ENCODE measurements around the gene FPGS. TPM values are rescaled to one million over a fixed set of nuclear protein-coding genes. Genes with fewer than 3 reads are reported as not detected.

The FPGS gene
- polyA plus RNA-seq, 1 donor (not counting 4 experiments of a cell fraction or from before 2014, with no cell fraction given) = 38.2 TPM

DNA sequence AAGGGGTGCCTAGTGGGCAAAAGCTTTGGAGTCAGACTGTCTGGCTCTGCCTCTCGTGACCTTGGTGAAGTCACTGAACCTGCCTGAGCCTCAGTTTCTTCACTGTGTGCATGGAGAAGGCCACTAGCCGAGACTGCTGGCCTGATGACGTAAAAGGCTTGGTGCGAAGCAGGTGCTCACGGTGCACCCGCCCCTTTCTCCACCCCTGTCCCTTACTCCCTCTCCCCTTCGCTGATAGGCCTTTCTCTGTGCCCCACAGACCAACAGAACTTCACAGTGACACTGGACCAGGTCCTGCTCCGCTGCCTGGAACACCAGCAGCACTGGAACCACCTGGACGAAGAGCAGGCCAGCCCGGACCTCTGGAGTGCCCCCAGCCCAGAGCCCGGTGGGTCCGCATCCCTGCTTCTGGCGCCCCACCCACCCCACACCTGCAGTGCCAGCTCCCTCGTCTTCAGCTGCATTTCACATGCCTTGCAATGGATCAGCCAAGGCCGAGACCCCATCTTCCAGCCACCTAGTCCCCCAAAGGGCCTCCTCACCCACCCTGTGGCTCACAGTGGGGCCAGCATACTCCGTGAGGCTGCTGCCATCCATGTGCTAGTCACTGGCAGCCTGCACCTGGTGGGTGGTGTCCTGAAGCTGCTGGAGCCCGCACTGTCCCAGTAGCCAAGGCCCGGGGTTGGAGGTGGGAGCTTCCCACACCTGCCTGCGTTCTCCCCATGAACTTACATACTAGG, 10.4 kb downstream of the FPGS start:
- Histone ChIP-seq H2AFZ (ENCODE audit: control insufficient read depth, low read length) (no peak overlapping the region), H3K27ac (ENCODE audit: control insufficient read depth, insufficient read depth, low read length) (no peak overlapping the region), H3K4me3 (ENCODE audit: control insufficient read depth in 2 of 3, extremely low read depth in 1 of 3, insufficient read depth in 2 of 3, low read depth in 1 of 3, low read length in 3 of 3) (no peak overlapping the region), H3K9ac (ENCODE audit: control insufficient read depth, extremely low read depth, insufficient read depth, low read length) (no peak overlapping the region), H3K27me3 (ENCODE audit: control insufficient read depth, extremely low read depth, insufficient read depth, low read length) (no peaks in the 10 kb centered on the region), H3K79me2 (ENCODE audit: control insufficient read depth, insufficient read depth, low read length) (no peaks in the 10 kb centered on the region), H3K9me3 (ENCODE audit: control insufficient read depth, low read depth, low read length) (no peaks in the 10 kb centered on the region), H4K20me1 (ENCODE audit: control insufficient read depth, extremely low read depth, insufficient read depth, low read length) (peaks cover 7% of the 10 kb centered on the region), H3K4me2 (ENCODE audit: control insufficient read depth, extremely low read depth, insufficient read depth, low read depth, low read length) (no peak overlapping the region), H3K9me1 (ENCODE audit: control insufficient read depth, extremely low read depth, insufficient read depth, low read length) (peaks cover 3% of the 10 kb centered on the region), H3K4me1 (ENCODE audit: control insufficient read depth, extremely low read depth, insufficient read depth, low read length) (peaks cover 19% of the 10 kb centered on the region), H3K36me3 (ENCODE audit: control insufficient read depth in 2 of 2, extremely low read depth in 1 of 2, insufficient read depth in 2 of 2, low read length in 2 of 2) (peaks cover 36 to 39% of the 10 kb centered on the region in 2 experiments)
- dilution Hi-C loops (cut with MboI; ENCODE audit: extremely low pct_ligation_motif_present, low sequenced_read_pairs) = no loop called here
- DNase-seq (ENCODE audit: low read depth, low spot score) (no peak), FAIRE-seq (no peak)
- no peak for TF ChIP-seq EZH2 (IDR thresholded peaks at IDR 0.05; ENCODE audit: low read length)
- TF ChIP-seq, protein P1, sequence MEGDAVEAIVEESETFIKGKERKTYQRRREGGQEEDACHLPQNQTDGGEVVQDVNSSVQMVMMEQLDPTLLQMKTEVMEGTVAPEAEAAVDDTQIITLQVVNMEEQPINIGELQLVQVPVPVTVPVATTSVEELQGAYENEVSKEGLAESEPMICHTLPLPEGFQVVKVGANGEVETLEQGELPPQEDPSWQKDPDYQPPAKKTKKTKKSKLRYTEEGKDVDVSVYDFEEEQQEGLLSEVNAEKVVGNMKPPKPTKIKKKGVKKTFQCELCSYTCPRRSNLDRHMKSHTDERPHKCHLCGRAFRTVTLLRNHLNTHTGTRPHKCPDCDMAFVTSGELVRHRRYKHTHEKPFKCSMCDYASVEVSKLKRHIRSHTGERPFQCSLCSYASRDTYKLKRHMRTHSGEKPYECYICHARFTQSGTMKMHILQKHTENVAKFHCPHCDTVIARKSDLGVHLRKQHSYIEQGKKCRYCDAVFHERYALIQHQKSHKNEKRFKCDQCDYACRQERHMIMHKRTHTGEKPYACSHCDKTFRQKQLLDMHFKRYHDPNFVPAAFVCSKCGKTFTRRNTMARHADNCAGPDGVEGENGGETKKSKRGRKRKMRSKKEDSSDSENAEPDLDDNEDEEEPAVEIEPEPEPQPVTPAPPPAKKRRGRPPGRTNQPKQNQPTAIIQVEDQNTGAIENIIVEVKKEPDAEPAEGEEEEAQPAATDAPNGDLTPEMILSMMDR (optimal IDR thresholded peaks at IDR 0.05 in 1 of 3, IDR thresholded peaks at IDR 0.05 in 1 of 3, conservative IDR thresholded peaks at IDR 0.05 in 1 of 3; ENCODE audit: extremely low read depth in 1 of 3, insufficient read depth in 2 of 3, low read length in 3 of 3) = no peak

DNA sequence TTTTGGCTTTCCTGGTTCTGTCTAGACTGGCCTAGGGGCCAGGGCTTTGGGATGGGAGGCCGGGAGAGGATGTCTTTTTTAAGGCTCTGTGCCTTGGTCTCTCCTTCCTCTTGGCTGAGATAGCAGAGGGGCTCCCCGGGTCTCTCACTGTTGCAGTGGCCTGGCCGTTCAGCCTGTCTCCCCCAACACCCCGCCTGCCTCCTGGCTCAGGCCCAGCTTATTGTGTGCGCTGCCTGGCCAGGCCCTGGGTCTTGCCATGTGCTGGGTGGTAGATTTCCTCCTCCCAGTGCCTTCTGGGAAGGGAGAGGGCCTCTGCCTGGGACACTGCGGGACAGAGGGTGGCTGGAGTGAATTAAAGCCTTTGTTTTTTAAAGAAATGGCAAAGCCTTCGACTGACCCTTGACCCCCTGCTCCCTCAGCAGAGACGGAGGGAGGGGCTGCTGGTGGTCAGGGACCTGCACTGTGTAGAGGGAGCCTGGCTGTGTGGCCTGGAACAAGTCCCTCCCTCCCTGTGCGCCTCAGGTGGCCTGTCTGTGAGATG, 11.1 kb downstream of the FPGS start:
- H2AFZ ChIP-seq (ENCODE audit: control insufficient read depth, low read length) = no peak overlapping the region
- no peaks in the 10 kb centered on the region for H3K9me3 ChIP-seq (ENCODE audit: control insufficient read depth, low read depth, low read length)
- H3K27ac ChIP-seq (ENCODE audit: control insufficient read depth, insufficient read depth, low read length) = no peak overlapping the region
- no peaks in the 10 kb centered on the region for H3K27me3 ChIP-seq (ENCODE audit: control insufficient read depth, extremely low read depth, insufficient read depth, low read length)
- no peak overlapping the region for H3K4me3 ChIP-seq (ENCODE audit: control insufficient read depth in 2 of 3, extremely low read depth in 1 of 3, insufficient read depth in 2 of 3, low read depth in 1 of 3, low read length in 3 of 3)
- no peak for FAIRE-seq
- no peak overlapping the region for H3K9ac ChIP-seq (ENCODE audit: control insufficient read depth, extremely low read depth, insufficient read depth, low read length)
- dilution Hi-C loops (cut with MboI; ENCODE audit: extremely low pct_ligation_motif_present, low sequenced_read_pairs) = no loop called here
- H3K9me1 ChIP-seq (ENCODE audit: control insufficient read depth, extremely low read depth, insufficient read depth, low read length) = peaks cover 3% of the 10 kb centered on the region
- peaks cover 7% of the 10 kb centered on the region for H4K20me1 ChIP-seq (ENCODE audit: control insufficient read depth, extremely low read depth, insufficient read depth, low read length)
- H3K4me1 ChIP-seq (ENCODE audit: control insufficient read depth, extremely low read depth, insufficient read depth, low read length) = peaks cover 19% of the 10 kb centered on the region
- no peak overlapping the region for H3K4me2 ChIP-seq (ENCODE audit: control insufficient read depth, extremely low read depth, insufficient read depth, low read depth, low read length)
- H3K79me2 ChIP-seq (ENCODE audit: control insufficient read depth, insufficient read depth, low read length) = no peaks in the 10 kb centered on the region
- TF ChIP-seq, protein P1 (optimal IDR thresholded peaks at IDR 0.05 in 1 of 3, IDR thresholded peaks at IDR 0.05 in 1 of 3, conservative IDR thresholded peaks at IDR 0.05 in 1 of 3; ENCODE audit: extremely low read depth in 1 of 3, insufficient read depth in 2 of 3, low read length in 3 of 3) = no peak
- TF ChIP-seq EZH2 (IDR thresholded peaks at IDR 0.05; ENCODE audit: low read length) = no peak
- DNase-seq (ENCODE audit: low read depth, low spot score) = no peak
- H3K36me3 ChIP-seq (ENCODE audit: control insufficient read depth in 2 of 2, extremely low read depth in 1 of 2, insufficient read depth in 2 of 2, low read length in 2 of 2) = peaks cover 32 to 34% of the 10 kb centered on the region in 2 experiments
